ENCODE data around the gene SLIT1.

Gene SLIT1

GRCh38 chr10:97140049-97140846 is 45.5 kb downstream of the SLIT1 start:
- TF ChIP-seq, protein P1, sequence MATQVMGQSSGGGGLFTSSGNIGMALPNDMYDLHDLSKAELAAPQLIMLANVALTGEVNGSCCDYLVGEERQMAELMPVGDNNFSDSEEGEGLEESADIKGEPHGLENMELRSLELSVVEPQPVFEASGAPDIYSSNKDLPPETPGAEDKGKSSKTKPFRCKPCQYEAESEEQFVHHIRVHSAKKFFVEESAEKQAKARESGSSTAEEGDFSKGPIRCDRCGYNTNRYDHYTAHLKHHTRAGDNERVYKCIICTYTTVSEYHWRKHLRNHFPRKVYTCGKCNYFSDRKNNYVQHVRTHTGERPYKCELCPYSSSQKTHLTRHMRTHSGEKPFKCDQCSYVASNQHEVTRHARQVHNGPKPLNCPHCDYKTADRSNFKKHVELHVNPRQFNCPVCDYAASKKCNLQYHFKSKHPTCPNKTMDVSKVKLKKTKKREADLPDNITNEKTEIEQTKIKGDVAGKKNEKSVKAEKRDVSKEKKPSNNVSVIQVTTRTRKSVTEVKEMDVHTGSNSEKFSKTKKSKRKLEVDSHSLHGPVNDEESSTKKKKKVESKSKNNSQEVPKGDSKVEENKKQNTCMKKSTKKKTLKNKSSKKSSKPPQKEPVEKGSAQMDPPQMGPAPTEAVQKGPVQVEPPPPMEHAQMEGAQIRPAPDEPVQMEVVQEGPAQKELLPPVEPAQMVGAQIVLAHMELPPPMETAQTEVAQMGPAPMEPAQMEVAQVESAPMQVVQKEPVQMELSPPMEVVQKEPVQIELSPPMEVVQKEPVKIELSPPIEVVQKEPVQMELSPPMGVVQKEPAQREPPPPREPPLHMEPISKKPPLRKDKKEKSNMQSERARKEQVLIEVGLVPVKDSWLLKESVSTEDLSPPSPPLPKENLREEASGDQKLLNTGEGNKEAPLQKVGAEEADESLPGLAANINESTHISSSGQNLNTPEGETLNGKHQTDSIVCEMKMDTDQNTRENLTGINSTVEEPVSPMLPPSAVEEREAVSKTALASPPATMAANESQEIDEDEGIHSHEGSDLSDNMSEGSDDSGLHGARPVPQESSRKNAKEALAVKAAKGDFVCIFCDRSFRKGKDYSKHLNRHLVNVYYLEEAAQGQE (IDR thresholded peaks at IDR 0.05; ENCODE audit: low read depth) = no peak

- TF ChIP-seq FOXM1 (IDR thresholded peaks at IDR 0.05; ENCODE audit: borderline replicate concordance, low read depth) (no peak), USF1 (IDR thresholded peaks at IDR 0.05) (no peak), EP300 (IDR thresholded peaks at IDR 0.05; ENCODE audit: borderline replicate concordance) (no peak), YY1 (IDR thresholded peaks at IDR 0.05; ENCODE audit: low read depth) (no peak), MAX (IDR thresholded peaks at IDR 0.05) (no peak), EGR1 (IDR thresholded peaks at IDR 0.05) (no peak), TEAD4 (IDR thresholded peaks at IDR 0.05) (no peak)
- TF ChIP-seq, protein P1 (IDR thresholded peaks at IDR 0.05; ENCODE audit: low read depth) = no peak
Measured at GRCh38 chr10:97139651-97140048, 46.1 kb downstream of the SLIT1 start.

GRCh38 chr10:97138846-97139245 is 46.9 kb downstream of the SLIT1 start:
- TF ChIP-seq EP300 (IDR thresholded peaks at IDR 0.05; ENCODE audit: borderline replicate concordance) (no peak), MAX (IDR thresholded peaks at IDR 0.05) (no peak), YY1 (IDR thresholded peaks at IDR 0.05; ENCODE audit: low read depth) (no peak), USF1 (IDR thresholded peaks at IDR 0.05) (no peak), EGR1 (IDR thresholded peaks at IDR 0.05) (no peak), TEAD4 (IDR thresholded peaks at IDR 0.05) (no peak), TAF1 (IDR thresholded peaks at IDR 0.05; ENCODE audit: low read depth) (no peak), FOXM1 (IDR thresholded peaks at IDR 0.05; ENCODE audit: borderline replicate concordance, low read depth) (no peak), NFIC (IDR thresholded peaks at IDR 0.05) (no peak), CREB1 (IDR thresholded peaks at IDR 0.05; ENCODE audit: low read depth) (no peak), CEBPB (IDR thresholded peaks at IDR 0.05) (no peak), TCF12 (IDR thresholded peaks at IDR 0.05; ENCODE audit: low read depth) (no peak), ZBTB7A (IDR thresholded peaks at IDR 0.05; ENCODE audit: low read depth) (no peak), RAD21 (IDR thresholded peaks at IDR 0.05; ENCODE audit: low read depth) (no peak)
- TF ChIP-seq, protein P1 (IDR thresholded peaks at IDR 0.05; ENCODE audit: low read depth) = no peak

DNA sequence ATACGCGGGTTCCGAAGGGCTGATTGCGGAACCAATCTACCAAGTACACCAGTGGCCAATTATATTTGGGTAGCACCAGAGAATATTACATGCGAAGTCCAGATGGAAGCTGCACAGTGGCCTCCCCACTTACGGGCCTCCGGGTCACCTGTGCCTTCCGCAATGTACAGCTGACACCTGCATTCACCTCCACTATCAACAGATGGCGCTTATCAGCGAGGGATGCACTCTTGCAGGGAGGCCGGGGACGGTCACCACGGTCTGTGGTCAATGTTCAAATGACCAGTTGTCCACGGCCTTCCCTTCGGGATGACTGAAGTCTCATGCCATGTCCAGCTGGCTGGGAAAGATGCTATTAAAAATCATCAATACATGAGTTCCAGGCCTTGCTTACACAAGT is 47.6 kb downstream of the SLIT1 start:
- TF ChIP-seq RAD21 (IDR thresholded peaks at IDR 0.05; ENCODE audit: low read depth) = peak; percentile 63
- no peak for TF ChIP-seq TCF12 (IDR thresholded peaks at IDR 0.05; ENCODE audit: low read depth)
- TF ChIP-seq EP300 (IDR thresholded peaks at IDR 0.05; ENCODE audit: borderline replicate concordance) = no peak
- no peak for TF ChIP-seq MAX (IDR thresholded peaks at IDR 0.05)

DNA sequence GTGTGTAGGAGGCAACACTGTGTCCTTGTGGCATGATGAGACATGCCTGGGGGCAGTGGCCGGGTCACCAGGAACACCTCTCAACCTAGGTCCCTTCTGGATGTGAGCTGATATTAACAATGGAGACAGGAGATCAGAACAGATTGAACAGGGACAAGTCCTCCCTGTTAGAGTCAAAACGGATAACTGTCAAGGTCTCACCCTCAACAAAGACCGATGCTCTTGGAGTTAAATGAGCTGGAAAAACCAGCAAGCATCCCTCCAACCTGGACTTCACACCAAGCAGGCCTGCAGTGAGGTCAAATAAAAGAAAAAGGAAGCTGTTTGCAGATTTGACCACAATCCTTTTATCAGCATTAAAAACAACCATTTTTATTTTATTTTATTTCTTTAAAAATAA is 49.0 kb downstream of the SLIT1 start:
- TF ChIP-seq FOXM1 (IDR thresholded peaks at IDR 0.05; ENCODE audit: borderline replicate concordance, low read depth) = no peak
- no peak for TF ChIP-seq NFIC (IDR thresholded peaks at IDR 0.05)
- TF ChIP-seq CREB1 (IDR thresholded peaks at IDR 0.05; ENCODE audit: low read depth) = no peak
